ENCODE measurements around the gene TRIP13. TPM values are rescaled to one million over a fixed set of nuclear protein-coding genes. Genes with fewer than 3 reads are reported as not detected.

The TRIP13 gene
- total and polyA plus RNA-seq, 2 of the 4 experiments (the other 2 are of a cell fraction) = 17.1 to 35.5 TPM

DNA sequence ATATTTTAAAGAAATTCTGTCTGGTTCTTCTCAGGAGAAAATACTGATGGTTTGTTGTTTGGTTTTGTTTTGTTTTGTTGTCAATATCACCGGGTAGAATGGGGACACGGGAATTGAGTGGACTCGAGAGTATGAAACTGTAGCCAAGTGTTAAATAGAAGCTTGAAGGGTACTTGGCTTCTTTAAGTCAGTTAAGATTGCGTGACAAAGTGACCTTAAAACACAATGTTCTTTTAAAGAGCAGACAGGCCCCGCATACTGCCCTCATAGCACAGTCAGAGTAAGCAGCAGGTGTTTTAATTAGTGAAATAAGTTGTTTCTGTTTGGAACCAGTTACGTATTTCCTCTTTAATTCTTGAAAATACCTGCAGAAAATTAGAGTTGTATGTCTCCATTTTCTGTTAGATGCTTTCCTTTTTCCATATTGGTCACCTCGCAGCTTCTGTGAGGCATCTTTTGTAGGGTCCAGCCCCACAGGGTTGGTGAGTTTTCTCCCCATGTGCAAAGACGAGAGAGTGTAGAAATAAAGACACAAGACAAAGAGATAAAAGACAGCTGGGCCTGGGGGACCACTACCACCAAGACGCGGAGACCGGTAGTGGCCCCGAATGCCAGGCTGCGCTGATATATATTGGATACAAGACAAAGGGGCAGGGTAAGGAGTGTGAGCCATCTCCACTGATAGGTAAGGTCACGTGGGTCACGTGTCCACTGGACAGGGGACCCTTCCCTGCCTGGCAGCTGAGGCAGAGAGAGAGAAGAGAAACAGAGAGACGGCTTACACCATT is 9.6 kb downstream of the TRIP13 start:
- in situ Hi-C loops (cut with MboI; ENCODE audit: low sequenced_read_pairs) = loop anchor here (5.0 kb wide), 1 partner anchor 230 kb away; no protein-coding TSS in a partner anchor
- Histone ChIP-seq H2BK5ac (ENCODE audit: low read depth, low read length, poor library complexity, severe bottlenecking) (no peak overlapping the region), H4K8ac (ENCODE audit: low read depth in 2 of 2, low read length in 2 of 2) (no peak overlapping the region), H2BK15ac (ENCODE audit: low read depth, low read length) (no peak overlapping the region), H3K18ac (ENCODE audit: low read depth, low read length) (no peak overlapping the region), H2BK20ac (ENCODE audit: low read depth, low read length) (no peak overlapping the region), H4K20me1 (ENCODE audit: insufficient read depth, low read length) (no peaks in the 10 kb centered on the region), H3K4me1 (ENCODE audit: control insufficient read depth, insufficient read depth, low read length) (no peaks in the 10 kb centered on the region), H3K4ac (ENCODE audit: low read depth, low read length) (no peak overlapping the region), H3K36me3 (ENCODE audit: control insufficient read depth, insufficient read depth, low read length) (peaks cover 8% of the 10 kb centered on the region), H2AK5ac (ENCODE audit: low read depth, low read length) (no peak overlapping the region), H3K4me2 (ENCODE audit: low read depth, low read length) (no peak overlapping the region), H3K4me3 (ENCODE audit: insufficient read depth, low read depth, low read length) (no peak overlapping the region), H3K9me1 (ENCODE audit: insufficient read depth, low read length) (no peaks in the 10 kb centered on the region), H3K9me3 (ENCODE audit: control insufficient read depth, insufficient read depth, low read length) (no peaks in the 10 kb centered on the region), H3K79me1 (ENCODE audit: low read depth in 1 of 2, low read length in 2 of 2) (peaks cover 0 to 2% of the 10 kb centered on the region in 2 experiments; a peak in 1 of 4 replicates), H3K27me3 (ENCODE audit: control insufficient read depth, insufficient read depth, low read length) (no peaks in the 10 kb centered on the region), H4K5ac (ENCODE audit: low read depth, low read length) (no peak overlapping the region), H3K27ac (ENCODE audit: insufficient read depth, low read length) (no peak overlapping the region), H2BK120ac (ENCODE audit: low read depth, low read length) (no peak overlapping the region), H3K56ac (ENCODE audit: extremely low read depth, insufficient read depth, low read length) (no peak overlapping the region), H4K91ac (ENCODE audit: insufficient read depth, low read depth, low read length) (no peak overlapping the region), H2AFZ (replicated peaks; ENCODE audit: low read length, poor library complexity) (no peak overlapping the region), H3K23ac (ENCODE audit: low read depth, low read length) (no peak overlapping the region), H2AK9ac (replicated peaks; ENCODE audit: low read depth, low read length, poor library complexity) (no peak overlapping the region), H3K9ac (ENCODE audit: low read depth, low read length) (no peak overlapping the region), H3K14ac (replicated peaks; ENCODE audit: low read depth, low read length) (no peak overlapping the region)
- no TSS peak for BruUV-seq (replicated peaks)
- DNase-seq (no peak), ATAC-seq (ENCODE audit: low read depth) (no peak)
- POLR2A ChIA-PET (ENCODE audit: unreplicated experiment) = interaction anchor here (0.6 kb wide), 1 partner anchor 684 kb away, joined by 3 read pairs; the partner anchor contains the start of genes CCDC127 and SDHA
- dilution Hi-C loops (cut with HindIII; ENCODE audit: low sequenced_read_pairs, unreplicated experiment) = no loop called here
- intact Hi-C loops (cut with micrococcal nuclease) = loop anchor here (2.0 to 10.0 kb wide), 3 partner anchors 232 to 588 kb away; no protein-coding TSS in a partner anchor
- CTCF ChIA-PET = interaction anchor here (0.6 to 1.4 kb wide), 5 partner anchors 10 to 617 kb away, joined by 3 to 4 read pairs (median 3); partner anchors contain the start of genes BRD9 and TRIP13
- no peak for TF ChIP-seq POLR2A (IDR thresholded peaks at IDR 0.05; ENCODE audit: low read depth, low read length)
- TF ChIP-seq MAZ (IDR thresholded peaks at IDR 0.05; ENCODE audit: borderline replicate concordance, low read depth, low read length) = no peak
- no peak for TF ChIP-seq MAFK (IDR thresholded peaks at IDR 0.05; ENCODE audit: low read depth, low read length)
- no peak for TF ChIP-seq FOS (IDR thresholded peaks at IDR 0.05; ENCODE audit: low read depth, low read length)
- TF ChIP-seq RCOR1 (IDR thresholded peaks at IDR 0.05; ENCODE audit: insufficient replicate concordance, low read length) = no peak
- TF ChIP-seq SMC3 (IDR thresholded peaks at IDR 0.05; ENCODE audit: low read depth, low read length) = no peak
- no peak for TF ChIP-seq MXI1 (IDR thresholded peaks at IDR 0.05; ENCODE audit: borderline replicate concordance, low read depth, low read length)
- TF ChIP-seq CEBPB (IDR thresholded peaks at IDR 0.05; ENCODE audit: low read depth, low read length) = no peak
- TF ChIP-seq NFE2L2 (IDR thresholded peaks at IDR 0.05; ENCODE audit: low read depth, low read length) = no peak
- TF ChIP-seq, protein P1, sequence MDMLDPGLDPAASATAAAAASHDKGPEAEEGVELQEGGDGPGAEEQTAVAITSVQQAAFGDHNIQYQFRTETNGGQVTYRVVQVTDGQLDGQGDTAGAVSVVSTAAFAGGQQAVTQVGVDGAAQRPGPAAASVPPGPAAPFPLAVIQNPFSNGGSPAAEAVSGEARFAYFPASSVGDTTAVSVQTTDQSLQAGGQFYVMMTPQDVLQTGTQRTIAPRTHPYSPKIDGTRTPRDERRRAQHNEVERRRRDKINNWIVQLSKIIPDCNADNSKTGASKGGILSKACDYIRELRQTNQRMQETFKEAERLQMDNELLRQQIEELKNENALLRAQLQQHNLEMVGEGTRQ (IDR thresholded peaks at IDR 0.05; ENCODE audit: low read depth, low read length) = no peak
- TF ChIP-seq, protein P2, sequence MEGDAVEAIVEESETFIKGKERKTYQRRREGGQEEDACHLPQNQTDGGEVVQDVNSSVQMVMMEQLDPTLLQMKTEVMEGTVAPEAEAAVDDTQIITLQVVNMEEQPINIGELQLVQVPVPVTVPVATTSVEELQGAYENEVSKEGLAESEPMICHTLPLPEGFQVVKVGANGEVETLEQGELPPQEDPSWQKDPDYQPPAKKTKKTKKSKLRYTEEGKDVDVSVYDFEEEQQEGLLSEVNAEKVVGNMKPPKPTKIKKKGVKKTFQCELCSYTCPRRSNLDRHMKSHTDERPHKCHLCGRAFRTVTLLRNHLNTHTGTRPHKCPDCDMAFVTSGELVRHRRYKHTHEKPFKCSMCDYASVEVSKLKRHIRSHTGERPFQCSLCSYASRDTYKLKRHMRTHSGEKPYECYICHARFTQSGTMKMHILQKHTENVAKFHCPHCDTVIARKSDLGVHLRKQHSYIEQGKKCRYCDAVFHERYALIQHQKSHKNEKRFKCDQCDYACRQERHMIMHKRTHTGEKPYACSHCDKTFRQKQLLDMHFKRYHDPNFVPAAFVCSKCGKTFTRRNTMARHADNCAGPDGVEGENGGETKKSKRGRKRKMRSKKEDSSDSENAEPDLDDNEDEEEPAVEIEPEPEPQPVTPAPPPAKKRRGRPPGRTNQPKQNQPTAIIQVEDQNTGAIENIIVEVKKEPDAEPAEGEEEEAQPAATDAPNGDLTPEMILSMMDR (conservative IDR thresholded peaks at IDR 0.05; ENCODE audit: low read depth, low read length) = no peak
- TF ChIP-seq BHLHE40 (IDR thresholded peaks at IDR 0.05; ENCODE audit: low read depth, low read length) = no peak
- TF ChIP-seq, protein P3, sequence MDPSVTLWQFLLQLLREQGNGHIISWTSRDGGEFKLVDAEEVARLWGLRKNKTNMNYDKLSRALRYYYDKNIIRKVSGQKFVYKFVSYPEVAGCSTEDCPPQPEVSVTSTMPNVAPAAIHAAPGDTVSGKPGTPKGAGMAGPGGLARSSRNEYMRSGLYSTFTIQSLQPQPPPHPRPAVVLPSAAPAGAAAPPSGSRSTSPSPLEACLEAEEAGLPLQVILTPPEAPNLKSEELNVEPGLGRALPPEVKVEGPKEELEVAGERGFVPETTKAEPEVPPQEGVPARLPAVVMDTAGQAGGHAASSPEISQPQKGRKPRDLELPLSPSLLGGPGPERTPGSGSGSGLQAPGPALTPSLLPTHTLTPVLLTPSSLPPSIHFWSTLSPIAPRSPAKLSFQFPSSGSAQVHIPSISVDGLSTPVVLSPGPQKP (IDR thresholded peaks at IDR 0.05; ENCODE audit: borderline replicate concordance, low read depth, low read length) = no peak
- TF ChIP-seq CHD1 (IDR thresholded peaks at IDR 0.05; ENCODE audit: low read depth, low read length) = no peak
- WGBS, 2 experiments (ENCODE audit: extremely low coverage in 2 of 2, insufficient read length in 1 of 2) = 84% methylated on average over 3 of the region's 16 CpGs; no CpG with 5 or more reads in 1 of the 2 experiments

All from IMR-90 (cell line).